Kidney epithelial cell (primary cell): Measurements from ENCODE around the gene SLC37A4. TPM values are rescaled to one million over a fixed set of nuclear protein-coding genes. Genes with fewer than 3 reads are reported as not detected.
"Not testable (repeated sequence)": the region's sequence is repeated elsewhere in the genome, so short reads cannot be mapped to it uniquely, and the experiment has no call there.

Source experiments
- DNase-seq: peaks from one replicate; pipeline ENCODE4 v3.0.0-alpha.2; 2010; ENCODE audit warnings: low read depth
- H3K27me3 ChIP-seq: 2 replicates; pipeline ENCODE4 v1.6.0; 2011; ENCODE audit warnings: low read length; ENCODE audit not compliant: control insufficient read depth, insufficient read depth
- H3K36me3 ChIP-seq: 2 replicates; pipeline ENCODE4 v1.5.1; 2011; ENCODE audit warnings: low read length; ENCODE audit not compliant: control insufficient read depth, insufficient read depth
- H3K4me3 ChIP-seq: 2 replicates; pipeline ENCODE4 v1.5.1; 2011; ENCODE audit warnings: low read depth, mild to moderate bottlenecking, control low read depth, low read length
- CTCF ChIP-seq: IDR thresholded peaks from 2 replicates; pipeline ENCODE4 v1.5.1; 2011; ENCODE audit warnings: mild to moderate bottlenecking, moderate library complexity, low read length, control low read depth, inconsistent platforms; ENCODE audit not compliant: insufficient read depth, poor library complexity, severe bottlenecking
- total RNA-seq: library from RNA; depleted of rRNA; stranded (reverse); fragments of >200 nt; gene quantifications from 2 replicates; pipeline ENCODE4 v1.2.3, GENCODE V29; 2015

Gene SLC37A4
- total RNA-seq, 1 donor from 2014 or later = 20.7 TPM

GRCh38 chr11:119046489-119046888 lies 15.8 kb upstream of the SLC37A4 start:
- Histone ChIP-seq H3K36me3 (peaks cover 10% of the 10 kb centered on the region), H3K27me3 (no peaks in the 10 kb centered on the region), H3K4me3 (no peak overlapping the region)
- TF ChIP-seq CTCF = no peak
- no peak for DNase-seq

DNA sequence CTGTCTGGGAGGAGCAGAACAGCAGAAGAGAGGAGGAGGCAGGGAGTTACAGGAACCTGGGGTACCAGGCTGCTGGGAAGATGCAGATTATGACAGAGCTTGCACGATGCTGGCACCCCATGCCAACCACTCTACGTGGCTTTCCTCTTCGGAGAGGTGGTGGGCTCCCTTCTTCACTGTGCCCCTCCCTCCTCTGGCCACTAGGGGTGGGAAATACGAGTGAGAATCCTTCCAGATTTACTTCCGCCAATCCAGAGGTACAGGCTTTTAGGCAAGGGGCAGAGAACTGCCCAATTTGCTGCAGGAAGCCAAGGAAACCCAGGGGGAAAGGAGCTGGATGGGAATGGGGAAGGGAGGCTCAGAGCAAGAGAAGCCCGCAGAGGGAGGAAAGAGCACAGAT lies 14.0 kb upstream of the SLC37A4 start:
- no peak for DNase-seq
- H3K36me3 ChIP-seq = peaks cover 10% of the 10 kb centered on the region
- H3K4me3 ChIP-seq = no peak overlapping the region

DNA sequence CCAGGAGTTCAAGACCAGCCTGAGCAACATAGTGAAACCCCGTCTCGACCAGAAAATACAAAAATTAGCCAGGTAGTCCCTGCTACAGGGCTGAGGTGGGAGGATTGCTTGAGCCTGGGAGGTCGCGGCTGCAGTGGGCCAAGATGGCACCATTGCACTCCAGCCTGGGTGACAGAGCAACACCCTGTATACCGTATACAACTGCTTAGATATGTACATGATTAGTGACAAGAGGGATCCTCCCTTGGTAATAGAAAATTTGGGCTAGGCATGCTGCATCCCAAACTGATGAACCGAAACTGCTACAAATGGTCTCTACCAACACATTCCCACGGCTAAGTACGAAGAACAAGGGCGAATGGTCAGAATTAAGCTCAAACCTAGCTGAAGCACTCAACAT lies 12.2 kb upstream of the SLC37A4 start:
- no peak for DNase-seq
- no peak for TF ChIP-seq CTCF
- H3K4me3 ChIP-seq = no peak overlapping the region
- H3K36me3 ChIP-seq = peaks cover 6% of the 10 kb centered on the region
- H3K27me3 ChIP-seq = no peaks in the 10 kb centered on the region

More for the DNA sequence above, 14.0 kb upstream of the SLC37A4 start:
- no peaks in the 10 kb centered on the region for H3K27me3 ChIP-seq
- peak; percentile 15 for TF ChIP-seq CTCF

DNA sequence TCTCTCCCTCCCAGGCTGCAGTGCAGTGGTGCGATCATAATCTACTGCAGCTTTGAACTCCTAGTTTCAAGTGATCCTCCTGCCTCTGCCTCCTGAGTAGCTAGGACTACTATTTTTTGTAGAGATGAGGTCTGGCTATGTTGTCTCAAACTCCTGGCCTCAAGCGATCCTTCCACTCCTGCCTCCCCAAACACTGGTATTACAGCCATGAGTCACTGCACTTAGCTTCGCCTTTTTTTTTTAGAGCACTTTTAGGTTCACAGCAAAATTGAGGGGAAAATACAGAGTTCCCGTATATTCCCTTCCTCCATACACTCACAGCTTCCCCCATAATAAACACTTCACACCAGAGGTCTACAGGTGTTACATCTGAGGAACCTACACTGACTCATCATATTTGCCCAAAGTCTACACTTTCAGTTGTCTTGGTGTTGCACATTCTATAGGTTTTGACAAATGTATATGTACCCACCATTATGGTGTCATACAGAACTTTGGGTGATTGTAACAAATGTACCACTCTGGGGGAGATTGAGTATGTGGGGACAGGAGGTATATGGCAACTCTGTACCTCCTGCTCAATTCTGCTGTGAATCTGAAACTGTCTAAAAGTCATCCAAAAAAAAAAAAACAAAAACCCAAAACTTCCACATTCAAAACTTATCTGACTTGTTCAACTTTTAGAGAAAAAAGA lies 11.3 kb upstream of the SLC37A4 start:
- no peaks in the 10 kb centered on the region for H3K27me3 ChIP-seq
- H3K36me3 ChIP-seq = peaks cover 6% of the 10 kb centered on the region
- no peak overlapping the region for H3K4me3 ChIP-seq
- TF ChIP-seq CTCF = no peak
- no peak for DNase-seq

- H3K4me3 ChIP-seq, H3K27me3 ChIP-seq, DNase-seq, H3K36me3 ChIP-seq: not testable (repeated sequence)
These were observed 8.8 kb upstream of the SLC37A4 start for GRCh38 chr11:119039471-119039870.

- Histone ChIP-seq H3K27me3 (no peaks in the 10 kb centered on the region), H3K36me3 (no peaks in the 10 kb centered on the region), H3K4me3 (no peak overlapping the region)
- DNase-seq = no peak
- TF ChIP-seq CTCF = no peak
These were observed 8.2 kb upstream of the SLC37A4 start for GRCh38 chr11:119038884-119039283.
